ENCODE results near the gene SPOPL.
"Not testable (repeated sequence)": the region's sequence is repeated elsewhere in the genome, so short reads cannot be mapped to it uniquely, and the experiment has no call there.

The SPOPL gene

DNA sequence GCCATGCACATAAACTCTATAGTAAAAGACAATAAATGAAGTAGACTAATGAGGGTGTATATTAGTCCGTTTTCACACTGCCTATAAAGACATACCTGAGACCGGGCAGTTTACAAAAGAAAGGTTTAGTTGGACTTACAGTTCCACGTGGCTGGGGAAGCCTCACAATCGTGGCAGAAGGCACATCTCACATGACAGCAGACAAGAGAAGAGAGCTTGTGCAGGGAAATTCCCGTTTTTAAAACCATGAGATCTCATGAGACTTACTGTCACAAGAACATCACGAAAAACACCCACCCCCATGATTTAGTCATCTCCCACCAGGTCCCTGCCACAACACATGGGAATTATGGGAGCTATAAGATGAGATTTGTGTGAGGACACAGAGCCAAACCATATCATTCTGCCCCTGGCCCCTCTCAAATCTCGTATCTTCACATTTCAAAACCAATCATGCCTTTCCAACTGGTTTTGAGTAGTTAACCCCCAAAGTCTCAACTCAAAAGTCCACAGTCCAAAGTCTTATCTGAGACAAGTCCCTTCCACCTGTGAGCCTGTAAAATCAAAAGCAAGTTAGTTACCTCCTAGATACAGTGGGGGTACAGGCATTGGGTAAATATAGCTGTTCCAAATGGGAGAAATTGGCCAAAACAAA is 21.6 kb downstream of the SPOPL start:
- H3K27ac Mint-ChIP-seq; H3K4me3 Mint-ChIP-seq; H3K27me3 Mint-ChIP-seq (ENCODE audit: low read depth); H3K4me1 Mint-ChIP-seq (ENCODE audit: low read depth); DNase-seq (ENCODE audit: low spot score): not testable (repeated sequence)
- peaks cover 19% of the 10 kb centered on the region for H3K9me3 Mint-ChIP-seq
- H3K36me3 Mint-ChIP-seq (ENCODE audit: low read depth), result peaks cover 22% of the 10 kb centered on the region

DNA sequence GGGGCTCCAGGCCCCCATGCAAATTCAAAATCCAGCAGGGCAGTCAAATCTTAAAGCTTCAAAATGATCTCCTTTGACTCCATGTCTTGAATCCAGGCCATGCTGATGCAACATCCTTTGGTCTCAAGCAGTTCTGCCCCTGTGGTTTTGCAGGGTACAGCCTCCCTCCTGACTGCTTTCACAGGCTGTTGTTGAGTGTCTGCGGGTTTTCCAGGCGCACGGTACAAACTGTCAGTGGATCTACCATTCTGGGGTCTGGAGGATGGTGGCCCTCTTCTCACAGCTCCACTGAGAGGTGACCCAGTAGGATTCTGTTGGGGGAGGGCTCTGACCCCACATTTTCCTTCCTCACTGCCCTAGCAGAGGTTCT is 22.1 kb downstream of the SPOPL start:
- H3K27ac Mint-ChIP-seq; H3K4me1 Mint-ChIP-seq (ENCODE audit: low read depth); H3K4me3 Mint-ChIP-seq; H3K27me3 Mint-ChIP-seq (ENCODE audit: low read depth); DNase-seq (ENCODE audit: low spot score): not testable (repeated sequence)
- Mint-ChIP-seq H3K36me3 (ENCODE audit: low read depth) (peaks cover 22% of the 10 kb centered on the region), H3K9me3 (peaks cover 19% of the 10 kb centered on the region)

DNA sequence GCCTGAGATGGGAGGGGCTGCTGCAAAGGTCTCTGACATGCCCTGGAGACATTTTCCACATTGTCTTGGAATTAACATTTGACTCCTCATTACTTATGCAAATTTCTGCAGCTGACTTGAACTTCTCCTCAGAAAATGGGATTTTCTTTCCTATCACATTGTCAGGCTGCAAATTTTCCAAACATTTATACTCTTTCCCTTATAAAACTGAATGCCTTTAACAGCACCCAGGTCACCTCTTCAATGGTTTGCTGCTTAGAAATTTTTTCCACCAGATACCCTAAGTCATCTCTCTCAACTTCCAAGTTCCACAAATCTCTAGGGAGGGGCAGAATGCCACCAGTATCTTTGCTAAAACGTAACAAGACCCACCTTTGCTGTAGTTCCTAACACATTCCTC is 22.8 kb downstream of the SPOPL start:
- H3K27ac Mint-ChIP-seq; H3K4me3 Mint-ChIP-seq; H3K4me1 Mint-ChIP-seq (ENCODE audit: low read depth); H3K27me3 Mint-ChIP-seq (ENCODE audit: low read depth); DNase-seq (ENCODE audit: low spot score): not testable (repeated sequence)
- peaks cover 22% of the 10 kb centered on the region for H3K36me3 Mint-ChIP-seq (ENCODE audit: low read depth)
- H3K9me3 Mint-ChIP-seq, result peaks cover 19% of the 10 kb centered on the region

DNA sequence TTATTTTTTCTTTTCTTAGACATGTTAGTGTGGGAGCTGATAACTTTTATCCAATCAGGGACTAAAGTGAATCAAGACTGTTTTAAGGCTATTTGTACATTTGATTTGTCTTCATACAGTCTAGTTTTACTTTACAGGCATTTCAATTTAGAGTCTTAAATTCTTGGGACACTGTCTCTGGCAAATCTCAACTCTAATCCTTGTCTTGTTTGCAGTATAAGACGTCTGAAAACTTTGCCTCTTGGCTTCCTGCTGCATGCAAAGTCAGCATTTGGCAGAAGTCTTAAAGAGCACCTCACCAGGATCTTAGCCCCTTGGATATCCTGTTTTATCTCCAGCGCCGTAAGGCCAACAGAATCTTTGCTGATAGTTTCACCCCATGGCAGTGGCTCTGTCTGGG is 30.3 kb downstream of the SPOPL start:
- no peaks in the 10 kb centered on the region for H3K27me3 Mint-ChIP-seq (ENCODE audit: low read depth)
- H3K27ac Mint-ChIP-seq, result no peak overlapping the region
- DNase-seq (ENCODE audit: low spot score), result no peak
- H3K9me3 Mint-ChIP-seq, result peaks cover 6% of the 10 kb centered on the region
- no peak overlapping the region for H3K4me3 Mint-ChIP-seq
- peaks cover 2% of the 10 kb centered on the region for H3K36me3 Mint-ChIP-seq (ENCODE audit: low read depth)
- H3K4me1 Mint-ChIP-seq (ENCODE audit: low read depth), result no peaks in the 10 kb centered on the region

DNA sequence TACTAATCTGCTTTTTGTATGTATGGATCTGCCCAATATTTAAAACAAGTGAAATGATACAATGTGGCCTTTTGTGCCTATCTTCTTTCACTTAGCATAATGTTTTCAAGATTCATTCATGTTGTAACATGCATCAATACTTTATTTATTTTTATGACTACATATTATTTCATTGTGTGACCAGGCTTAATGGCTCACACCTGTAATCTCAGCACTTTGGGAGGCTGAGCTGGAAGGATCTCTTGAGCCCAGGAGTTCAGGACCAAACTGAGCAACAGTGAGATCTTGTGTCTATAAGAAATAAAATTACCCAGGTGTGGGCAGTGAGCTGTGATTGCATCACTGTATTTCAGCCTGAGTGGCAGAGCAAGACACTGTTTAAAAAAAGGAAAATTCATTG is 33.2 kb downstream of the SPOPL start:
- Mint-ChIP-seq H3K4me1 (ENCODE audit: low read depth) (no peaks in the 10 kb centered on the region), H3K27me3 (ENCODE audit: low read depth) (no peaks in the 10 kb centered on the region), H3K27ac (no peak overlapping the region), H3K36me3 (ENCODE audit: low read depth) (peaks cover 12% of the 10 kb centered on the region), H3K9me3 (peaks cover 17% of the 10 kb centered on the region), H3K4me3 (no peak overlapping the region)
- no peak for DNase-seq (ENCODE audit: low spot score)

DNA sequence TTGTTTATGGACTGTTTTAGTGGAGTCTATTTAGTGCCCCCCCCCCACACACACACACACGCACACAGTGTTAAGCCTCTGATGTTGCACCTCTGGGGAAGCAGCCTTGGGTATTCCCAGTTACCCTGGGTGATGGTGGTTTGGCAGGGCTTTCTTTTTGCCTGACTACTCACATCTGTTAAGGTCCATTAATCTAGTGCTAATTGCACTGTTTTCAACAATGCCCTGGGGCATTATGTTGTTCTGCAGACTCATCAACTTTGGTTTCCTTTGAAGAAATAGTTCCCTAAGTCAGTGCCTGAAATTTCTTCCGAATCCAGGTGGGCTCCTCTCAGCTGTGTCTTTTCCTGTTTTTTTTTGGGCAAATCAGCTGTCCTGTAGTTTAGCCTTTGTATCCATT is 34.7 kb downstream of the SPOPL start:
- DNase-seq (ENCODE audit: low spot score), result no peak
- no peaks in the 10 kb centered on the region for H3K4me1 Mint-ChIP-seq (ENCODE audit: low read depth)
- H3K27ac Mint-ChIP-seq, result no peak overlapping the region
- H3K36me3 Mint-ChIP-seq (ENCODE audit: low read depth), result peaks cover 13% of the 10 kb centered on the region
- H3K27me3 Mint-ChIP-seq (ENCODE audit: low read depth), result no peaks in the 10 kb centered on the region
- no peak overlapping the region for H3K4me3 Mint-ChIP-seq
- peaks cover 17% of the 10 kb centered on the region for H3K9me3 Mint-ChIP-seq

DNA sequence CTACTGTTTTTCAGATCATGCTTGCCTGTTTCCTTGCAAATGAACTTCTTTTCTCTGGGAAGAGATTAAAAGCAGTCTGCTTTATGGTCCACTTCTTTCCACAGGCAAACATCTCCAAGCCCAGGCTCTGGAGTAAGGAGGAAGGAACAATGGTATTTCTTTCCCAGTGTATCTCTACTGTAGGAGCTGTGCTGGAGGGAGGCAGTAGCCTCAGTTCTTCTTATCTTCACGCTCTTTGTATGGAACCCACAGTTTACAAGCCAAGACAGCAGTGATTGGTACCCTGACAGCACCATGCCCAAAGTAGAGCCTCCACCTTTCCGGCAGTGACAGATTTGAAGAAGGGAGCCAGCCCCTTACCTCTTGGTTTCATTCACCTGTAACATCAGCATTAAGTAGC is 35.2 kb downstream of the SPOPL start:
- Mint-ChIP-seq H3K27ac (no peak overlapping the region), H3K4me1 (ENCODE audit: low read depth) (no peaks in the 10 kb centered on the region)

DNA sequence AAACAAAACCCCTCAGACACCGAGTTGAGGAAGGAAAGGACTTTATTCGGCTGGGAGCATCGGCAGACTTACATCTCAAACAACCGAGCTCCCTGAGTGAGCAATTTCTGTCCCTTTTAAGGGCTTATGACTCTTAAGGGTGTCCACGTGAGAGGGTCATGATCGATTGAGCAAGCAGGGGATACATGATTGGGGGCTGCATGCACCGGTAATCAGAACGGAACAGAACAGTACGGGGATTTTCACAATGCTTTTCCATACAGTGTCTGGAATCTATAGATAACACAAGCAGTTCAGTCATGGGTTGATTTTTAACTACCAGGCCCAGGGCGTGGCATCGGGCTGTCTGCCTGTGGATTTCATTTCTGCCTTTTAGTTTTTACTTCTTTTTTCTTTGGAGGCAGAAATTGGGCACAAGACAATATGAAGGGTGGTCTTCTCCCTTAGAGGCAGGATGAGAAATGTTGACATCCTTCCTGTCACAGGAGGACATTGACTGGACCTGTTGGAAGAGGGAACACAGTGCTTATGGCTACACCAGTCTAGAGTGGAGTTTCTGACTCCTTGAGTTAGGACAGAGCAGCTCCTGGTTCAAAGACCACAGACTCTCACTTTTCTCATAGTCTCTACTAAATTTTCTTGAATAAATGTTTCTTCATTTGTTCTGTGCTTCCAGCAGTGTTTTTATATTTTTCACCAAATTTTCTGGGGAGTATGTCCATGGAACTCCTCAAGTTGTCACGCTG is 35.8 kb downstream of the SPOPL start:
- H3K36me3 Mint-ChIP-seq (ENCODE audit: low read depth), result peaks cover 13% of the 10 kb centered on the region
- no peaks in the 10 kb centered on the region for H3K27me3 Mint-ChIP-seq (ENCODE audit: low read depth)
- no peaks in the 10 kb centered on the region for H3K4me1 Mint-ChIP-seq (ENCODE audit: low read depth)
- no peak overlapping the region for H3K27ac Mint-ChIP-seq
- H3K9me3 Mint-ChIP-seq, result peaks cover 23% of the 10 kb centered on the region
- no peak for DNase-seq (ENCODE audit: low spot score)
- H3K4me3 Mint-ChIP-seq, result no peak overlapping the region

More for the DNA sequence above, 35.2 kb downstream of the SPOPL start:
- Mint-ChIP-seq H3K27me3 (ENCODE audit: low read depth) (no peaks in the 10 kb centered on the region), H3K4me3 (no peak overlapping the region), H3K36me3 (ENCODE audit: low read depth) (peaks cover 13% of the 10 kb centered on the region), H3K9me3 (peaks cover 19% of the 10 kb centered on the region)
- DNase-seq (ENCODE audit: low spot score), result no peak

DNA sequence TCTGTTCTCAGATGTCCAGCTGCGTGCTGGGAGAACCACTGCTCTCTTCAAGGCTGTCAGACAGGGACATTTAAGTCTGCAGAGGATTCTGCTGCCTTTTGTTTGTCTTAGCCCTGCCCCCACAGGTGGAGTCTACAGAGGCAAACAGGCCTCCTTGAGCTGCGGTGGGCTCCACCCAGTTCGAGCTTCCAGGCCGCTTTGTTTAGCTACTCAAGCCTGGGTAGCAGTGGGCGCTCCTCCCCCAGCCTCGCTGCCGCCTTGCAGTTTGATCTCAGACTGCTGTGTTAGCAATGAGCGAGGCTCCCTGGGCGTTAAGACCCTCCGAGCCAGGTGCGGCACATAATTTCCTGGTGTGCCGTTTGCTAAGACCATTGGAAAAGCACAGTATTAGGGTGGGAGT is 42.6 kb downstream of the SPOPL start:
- H3K27ac Mint-ChIP-seq; H3K4me1 Mint-ChIP-seq (ENCODE audit: low read depth); H3K36me3 Mint-ChIP-seq (ENCODE audit: low read depth); H3K27me3 Mint-ChIP-seq (ENCODE audit: low read depth); DNase-seq (ENCODE audit: low spot score); H3K9me3 Mint-ChIP-seq; H3K4me3 Mint-ChIP-seq: not testable (repeated sequence)

DNA sequence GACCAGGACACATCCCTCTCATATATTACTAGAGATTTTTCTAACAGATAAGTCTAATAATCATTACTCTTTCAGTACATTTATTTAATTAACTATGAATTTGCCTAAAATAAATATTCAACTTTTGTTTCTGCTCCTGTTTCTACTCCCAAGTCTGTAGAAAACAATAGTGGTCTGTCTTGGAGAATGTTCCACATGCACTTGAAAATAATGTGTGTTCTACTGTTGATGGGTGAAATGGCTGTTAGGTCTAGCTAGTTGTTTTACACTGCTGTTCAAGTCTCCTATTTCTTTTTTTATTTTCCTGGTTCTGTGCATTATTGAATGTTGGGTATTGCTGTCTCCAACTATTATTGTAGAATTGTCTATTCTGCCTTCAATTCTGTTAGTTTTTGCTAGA is 47.2 kb downstream of the SPOPL start:
- no peak for DNase-seq (ENCODE audit: low spot score)
- H3K27ac Mint-ChIP-seq, result no peak overlapping the region

DNA sequence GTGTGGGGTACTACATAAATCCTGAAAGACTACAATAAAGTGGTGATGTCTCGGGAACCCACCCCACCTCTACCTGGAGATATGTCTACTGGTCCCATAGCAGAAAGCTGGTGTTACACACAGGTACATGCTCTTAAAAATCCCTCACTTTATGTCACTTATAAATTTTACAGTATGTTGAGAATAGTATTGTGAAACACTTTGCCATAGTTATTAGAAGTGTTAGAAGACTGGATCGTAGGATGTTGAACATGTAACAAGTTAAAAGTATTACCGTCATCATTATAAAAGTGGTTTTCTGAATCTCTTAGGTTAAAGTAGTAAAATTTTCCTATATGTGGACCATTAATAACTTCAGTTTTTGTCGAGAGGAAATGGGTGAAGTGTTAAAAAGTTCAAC is 48.6 kb downstream of the SPOPL start:
- H3K27ac Mint-ChIP-seq, result no peak overlapping the region
- H3K9me3 Mint-ChIP-seq, result no peaks in the 10 kb centered on the region
- peaks cover 6% of the 10 kb centered on the region for H3K36me3 Mint-ChIP-seq (ENCODE audit: low read depth)

More for the DNA sequence above, 47.2 kb downstream of the SPOPL start:
- Mint-ChIP-seq H3K4me3 (no peak overlapping the region), H3K9me3 (peaks cover 4% of the 10 kb centered on the region), H3K4me1 (ENCODE audit: low read depth) (no peaks in the 10 kb centered on the region), H3K27me3 (ENCODE audit: low read depth) (no peaks in the 10 kb centered on the region), H3K36me3 (ENCODE audit: low read depth) (no peaks in the 10 kb centered on the region)

DNA sequence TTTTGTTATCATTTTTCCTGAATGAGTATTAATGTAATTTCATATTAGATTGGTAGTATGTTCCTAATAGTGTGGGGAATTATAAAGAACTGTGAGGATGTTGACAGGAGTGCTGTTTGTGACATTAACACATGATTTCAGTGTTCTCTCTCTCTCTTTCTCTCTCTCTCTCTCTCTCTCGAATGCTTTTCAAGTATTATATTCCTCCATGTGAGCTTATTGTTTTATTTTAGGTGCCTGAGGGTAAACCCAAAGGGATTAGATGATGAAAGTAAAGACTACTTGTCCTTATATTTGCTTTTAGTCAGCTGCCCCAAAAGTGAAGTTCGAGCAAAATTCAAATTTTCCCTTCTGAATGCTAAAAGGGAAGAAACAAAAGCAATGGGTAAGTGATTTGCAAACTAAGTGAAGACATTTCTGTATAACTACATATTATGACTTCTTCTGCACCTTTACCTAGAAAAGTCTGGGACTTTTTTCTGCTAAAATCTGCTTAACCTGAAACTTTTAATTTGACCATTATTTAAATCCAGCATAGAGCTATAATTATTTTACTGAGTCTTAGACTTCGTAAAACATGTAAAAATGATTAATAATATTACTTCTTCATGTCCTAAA is 49.2 kb downstream of the SPOPL start:
- no peaks in the 10 kb centered on the region for H3K4me1 Mint-ChIP-seq (ENCODE audit: low read depth)
- H3K27ac Mint-ChIP-seq, result no peak overlapping the region
- H3K27me3 Mint-ChIP-seq (ENCODE audit: low read depth), result no peaks in the 10 kb centered on the region
- H3K4me3 Mint-ChIP-seq, result no peak overlapping the region
- no peak for DNase-seq (ENCODE audit: low spot score)
- H3K9me3 Mint-ChIP-seq, result no peaks in the 10 kb centered on the region
- peaks cover 6% of the 10 kb centered on the region for H3K36me3 Mint-ChIP-seq (ENCODE audit: low read depth)

More for the DNA sequence above, 48.6 kb downstream of the SPOPL start:
- no peak overlapping the region for H3K4me3 Mint-ChIP-seq
- no peaks in the 10 kb centered on the region for H3K4me1 Mint-ChIP-seq (ENCODE audit: low read depth)
- DNase-seq (ENCODE audit: low spot score), result no peak
- no peaks in the 10 kb centered on the region for H3K27me3 Mint-ChIP-seq (ENCODE audit: low read depth)

DNA sequence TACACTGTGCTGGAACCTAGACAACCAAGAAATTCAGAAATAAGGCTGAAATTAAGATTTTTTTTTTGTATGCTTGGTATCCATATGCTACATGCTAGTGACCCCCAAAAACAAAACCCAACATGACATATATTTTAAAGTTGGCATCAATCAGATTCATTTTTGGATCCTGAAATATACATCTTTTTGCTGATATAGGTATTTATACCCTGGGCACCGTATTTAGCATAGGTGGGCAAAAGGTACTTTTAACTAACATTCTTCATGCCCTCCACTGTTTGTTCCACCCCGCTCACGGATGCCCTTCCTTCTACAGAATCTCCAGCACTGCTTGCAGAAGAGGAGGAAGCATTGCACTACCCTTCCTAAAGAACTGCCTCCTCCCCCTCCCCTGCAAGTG is 52.6 kb downstream of the SPOPL start:
- no peak overlapping the region for H3K4me3 Mint-ChIP-seq
- H3K9me3 Mint-ChIP-seq, result no peaks in the 10 kb centered on the region
- H3K27me3 Mint-ChIP-seq (ENCODE audit: low read depth), result no peaks in the 10 kb centered on the region
- H3K4me1 Mint-ChIP-seq (ENCODE audit: low read depth), result no peaks in the 10 kb centered on the region
- H3K36me3 Mint-ChIP-seq (ENCODE audit: low read depth), result peaks cover 8% of the 10 kb centered on the region
- no peak for DNase-seq (ENCODE audit: low spot score)
- no peak overlapping the region for H3K27ac Mint-ChIP-seq

DNA sequence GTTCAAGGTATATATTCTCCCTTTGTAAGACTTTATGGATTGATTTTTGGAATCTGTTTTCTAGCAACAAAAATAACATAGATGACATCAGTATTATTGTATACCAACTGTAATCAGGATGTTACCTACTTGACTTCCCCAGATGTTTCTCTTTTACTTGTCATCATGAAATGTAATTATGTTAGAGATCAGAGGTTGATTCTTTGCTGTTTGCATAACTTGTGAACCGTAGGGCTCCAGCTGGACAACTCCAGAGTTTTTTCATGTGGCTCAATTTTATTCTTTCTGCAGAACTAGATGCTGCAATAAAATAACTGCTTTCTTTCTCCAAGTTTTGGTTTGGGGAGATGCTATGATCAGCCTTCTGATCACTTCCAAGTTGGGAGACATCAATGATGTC is 58.1 kb downstream of the SPOPL start:
- H3K9me3 Mint-ChIP-seq, result no peaks in the 10 kb centered on the region
- peaks cover 16% of the 10 kb centered on the region for H3K36me3 Mint-ChIP-seq (ENCODE audit: low read depth)

More for the DNA sequence above, 58.1 kb downstream of the SPOPL start:
- Mint-ChIP-seq H3K27me3 (ENCODE audit: low read depth) (no peaks in the 10 kb centered on the region), H3K27ac (no peak overlapping the region), H3K4me1 (ENCODE audit: low read depth) (no peaks in the 10 kb centered on the region), H3K4me3 (no peak overlapping the region)
- DNase-seq (ENCODE audit: low spot score), result no peak
